HuH-7.5 (cell line): ENCODE data around the gene PALD1.

Source experiments
- DNase-seq: peaks from one replicate; pipeline ENCODE4 v3.0.0; 2011; ENCODE audit warnings: low spot score

PALD1 gene

DNA sequence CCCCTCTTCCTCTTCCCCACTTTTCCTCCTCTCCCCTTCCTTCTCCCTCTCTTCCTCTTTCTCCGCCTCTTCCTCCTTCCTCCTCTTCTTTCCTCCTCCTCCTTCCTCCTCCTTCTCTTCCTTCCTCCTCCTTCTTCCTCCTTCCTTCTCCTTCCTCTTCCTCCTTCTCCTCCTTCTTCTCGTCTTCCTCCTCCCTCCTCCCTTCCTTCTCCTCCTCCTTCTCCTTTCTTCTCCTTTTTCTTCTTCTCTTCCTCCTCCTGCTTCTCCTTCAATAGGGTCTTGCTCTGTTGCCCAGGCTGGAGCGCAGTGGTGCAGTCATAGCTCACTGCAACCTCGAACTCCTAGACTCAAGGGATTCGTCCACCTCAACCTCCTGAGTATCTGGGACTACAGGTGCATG is 56.9 kb downstream of the PALD1 start:
- no peak for DNase-seq

DNA sequence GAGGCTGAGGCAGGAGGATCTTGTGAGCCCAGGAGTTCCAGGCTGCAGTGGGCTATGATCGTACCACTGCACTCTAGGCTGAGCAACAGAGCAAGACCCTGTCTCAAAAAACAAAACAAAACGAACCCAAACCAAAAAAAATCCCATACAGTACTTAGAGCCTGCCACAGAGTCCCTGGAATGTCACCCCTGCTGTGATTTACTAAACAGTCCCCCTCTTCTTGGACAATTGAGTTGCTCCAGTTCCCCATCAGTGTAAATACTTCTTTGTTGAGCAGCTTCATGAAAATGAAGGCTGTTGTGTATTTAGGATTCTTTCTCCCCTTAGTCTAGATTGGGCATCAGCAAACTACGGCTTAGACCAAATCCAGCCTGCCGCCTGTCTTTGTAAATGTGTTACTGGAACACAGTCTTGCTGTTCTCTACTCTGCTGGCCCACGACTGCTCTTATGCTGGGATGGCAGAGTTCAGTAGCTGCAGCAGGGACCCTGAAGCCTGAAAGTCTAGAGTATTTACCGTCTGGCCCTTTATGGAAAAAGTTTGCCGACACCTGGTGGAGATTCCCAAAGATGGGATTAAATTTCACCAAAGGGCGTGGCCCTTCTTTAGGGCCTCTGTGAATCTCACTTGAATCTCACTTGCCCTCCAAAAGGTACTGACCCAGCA is 57.8 kb downstream of the PALD1 start:
- no peak for DNase-seq

DNA sequence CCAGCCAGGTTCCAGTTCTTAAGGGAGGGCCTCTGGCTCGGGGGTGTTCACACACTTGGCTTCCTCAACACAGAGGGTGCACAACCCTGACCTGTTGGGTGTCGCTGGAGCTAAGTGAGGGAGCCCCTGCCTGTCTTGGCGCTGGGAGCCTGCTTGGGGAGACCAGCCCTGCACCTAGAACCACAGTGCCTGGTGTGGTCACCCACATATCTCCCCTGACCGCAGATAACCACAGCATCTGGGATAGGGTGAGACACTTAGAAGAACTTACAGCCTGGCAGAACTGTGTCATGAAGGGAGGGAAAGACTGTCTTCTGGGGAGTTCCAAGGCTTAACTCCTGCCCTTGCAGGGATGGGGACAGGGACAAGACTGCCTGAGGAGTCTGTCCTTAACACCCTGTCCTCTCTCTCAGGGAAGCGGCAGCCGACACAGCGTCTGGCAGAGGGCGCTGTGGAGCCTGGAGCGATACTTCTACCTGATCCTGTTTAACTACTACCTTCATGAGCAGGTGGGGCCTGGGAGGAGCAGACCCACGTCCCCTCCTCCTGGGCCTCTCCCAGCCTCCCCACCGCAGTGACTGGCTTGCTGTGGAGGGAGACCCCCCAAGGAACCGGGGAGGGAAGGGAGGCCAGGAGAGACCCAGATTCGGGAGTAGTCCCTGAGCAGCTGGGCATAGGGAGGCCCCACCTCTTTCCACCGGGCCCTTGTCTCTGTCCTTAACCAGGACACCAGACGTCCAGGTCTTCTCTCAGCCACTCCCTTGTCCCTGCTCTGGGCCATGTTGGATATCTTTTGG is 59.0 kb downstream of the PALD1 start:
- peak; percentile 54 for DNase-seq

DNA sequence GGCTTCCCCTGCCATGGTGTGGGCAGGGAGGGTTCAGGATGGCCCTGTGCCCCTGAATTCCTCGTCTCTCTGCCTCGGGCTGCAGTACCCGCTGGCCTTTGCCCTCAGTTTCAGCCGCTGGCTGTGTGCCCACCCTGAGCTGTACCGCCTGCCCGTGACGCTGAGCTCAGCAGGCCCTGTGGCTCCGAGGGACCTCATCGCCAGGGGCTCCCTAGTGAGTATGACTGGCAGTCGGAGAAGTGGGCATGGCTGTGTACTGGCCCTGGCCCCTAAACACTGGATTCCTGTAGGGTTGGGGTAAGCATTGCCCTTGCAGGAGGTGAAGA is 59.6 kb downstream of the PALD1 start:
- no peak for DNase-seq

DNA sequence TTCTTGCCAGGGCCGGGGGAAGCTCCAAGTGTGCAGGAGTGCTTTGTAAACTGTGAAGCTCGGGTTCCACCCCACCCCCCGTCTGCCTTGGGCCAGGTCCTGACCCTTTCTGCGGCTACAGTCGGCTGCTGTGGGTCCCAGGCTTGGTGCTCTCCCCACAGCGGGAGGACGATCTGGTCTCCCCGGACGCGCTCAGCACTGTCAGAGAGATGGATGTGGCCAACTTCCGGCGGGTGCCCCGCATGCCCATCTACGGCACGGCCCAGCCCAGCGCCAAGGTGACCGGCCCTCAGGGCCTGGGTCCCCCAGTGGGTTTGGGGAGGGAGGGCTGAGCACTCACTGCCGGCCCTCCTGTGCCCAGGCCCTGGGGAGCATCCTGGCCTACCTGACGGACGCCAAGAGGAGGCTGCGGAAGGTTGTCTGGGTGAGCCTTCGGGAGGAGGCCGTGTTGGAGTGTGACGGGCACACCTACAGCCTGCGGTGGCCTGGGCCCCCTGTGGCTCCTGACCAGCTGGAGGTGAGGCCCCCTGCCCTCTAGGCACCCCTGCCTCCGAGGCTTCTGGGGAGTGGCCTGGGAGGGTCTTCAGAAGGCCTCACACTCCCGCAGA is 60.3 kb downstream of the PALD1 start:
- DNase-seq = no peak

DNA sequence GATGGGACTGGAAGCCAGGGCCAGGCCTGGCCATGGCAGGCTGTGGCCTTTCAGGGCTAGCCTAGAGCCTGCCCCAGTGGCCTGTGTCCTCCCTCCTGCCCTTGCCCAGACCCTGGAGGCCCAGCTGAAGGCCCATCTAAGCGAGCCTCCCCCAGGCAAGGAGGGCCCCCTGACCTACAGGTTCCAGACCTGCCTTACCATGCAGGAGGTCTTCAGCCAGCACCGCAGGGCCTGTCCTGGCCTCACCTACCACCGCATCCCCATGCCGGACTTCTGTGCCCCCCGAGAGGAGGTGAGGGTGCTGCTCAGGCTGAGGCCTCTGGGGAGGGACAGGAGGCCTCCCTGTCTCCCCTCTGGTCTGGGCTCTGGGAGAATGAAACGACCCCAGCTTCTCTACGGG is 60.9 kb downstream of the PALD1 start:
- no peak for DNase-seq

DNA sequence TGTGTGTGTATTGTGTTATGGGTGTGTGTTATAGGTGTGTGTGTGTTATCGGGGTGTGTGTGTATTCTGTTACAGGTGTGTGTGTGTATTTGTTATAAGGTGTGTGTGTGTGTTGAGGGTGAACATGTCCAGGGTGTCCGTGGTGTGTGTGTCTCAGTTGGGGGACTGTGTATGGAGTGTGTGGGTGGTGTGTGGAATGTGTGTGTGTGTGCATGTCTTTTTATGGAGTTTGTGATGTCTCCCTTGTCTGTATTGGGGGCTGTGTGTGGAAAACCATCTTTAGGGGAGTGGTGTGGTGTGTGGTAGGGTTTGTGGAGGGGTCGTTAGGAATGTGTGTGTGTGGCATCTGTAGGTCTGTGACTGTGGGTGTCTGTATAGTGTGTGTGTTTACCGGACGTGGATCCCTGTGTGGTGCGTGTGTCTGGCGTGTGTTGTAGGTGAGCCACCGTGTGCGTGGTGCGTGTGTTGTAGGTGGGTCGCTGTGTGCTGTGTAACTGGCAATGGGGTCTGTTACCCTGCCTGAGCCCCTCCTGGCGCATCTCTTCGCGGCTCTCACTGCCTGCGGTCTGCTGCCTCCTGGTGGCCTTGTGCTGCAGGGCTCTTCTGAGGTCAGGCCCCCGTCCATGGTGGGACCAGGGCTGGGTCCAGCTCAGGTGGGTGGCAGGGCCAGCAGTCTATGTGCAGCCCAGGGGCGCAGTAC is 61.7 kb downstream of the PALD1 start:
- DNase-seq = peak; percentile 59

DNA sequence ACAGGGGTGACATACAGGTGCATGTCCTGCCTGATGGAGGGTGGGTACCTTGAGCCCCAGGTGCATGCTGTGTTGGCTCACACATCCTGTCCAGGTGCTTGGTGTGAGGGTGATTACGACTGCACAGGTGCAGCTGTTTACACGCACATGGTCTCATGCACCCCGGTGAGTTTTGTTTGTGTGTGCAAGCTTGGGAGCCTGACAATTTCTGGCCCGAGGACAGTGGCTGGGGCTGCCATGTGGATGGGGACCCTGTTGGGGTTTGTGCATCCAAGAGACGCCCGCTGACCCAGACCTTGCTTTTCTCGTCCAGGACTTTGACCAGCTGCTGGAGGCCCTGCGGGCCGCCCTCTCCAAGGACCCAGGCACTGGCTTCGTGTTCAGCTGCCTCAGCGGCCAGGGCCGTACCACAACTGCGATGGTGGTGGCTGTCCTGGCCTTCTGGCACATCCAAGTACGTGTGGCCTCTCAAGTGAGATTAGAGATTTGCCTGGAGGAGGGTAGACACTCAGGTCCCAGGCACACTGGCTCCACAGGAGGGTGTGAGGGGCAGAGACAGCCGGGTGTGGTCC is 62.3 kb downstream of the PALD1 start:
- no peak for DNase-seq

DNA sequence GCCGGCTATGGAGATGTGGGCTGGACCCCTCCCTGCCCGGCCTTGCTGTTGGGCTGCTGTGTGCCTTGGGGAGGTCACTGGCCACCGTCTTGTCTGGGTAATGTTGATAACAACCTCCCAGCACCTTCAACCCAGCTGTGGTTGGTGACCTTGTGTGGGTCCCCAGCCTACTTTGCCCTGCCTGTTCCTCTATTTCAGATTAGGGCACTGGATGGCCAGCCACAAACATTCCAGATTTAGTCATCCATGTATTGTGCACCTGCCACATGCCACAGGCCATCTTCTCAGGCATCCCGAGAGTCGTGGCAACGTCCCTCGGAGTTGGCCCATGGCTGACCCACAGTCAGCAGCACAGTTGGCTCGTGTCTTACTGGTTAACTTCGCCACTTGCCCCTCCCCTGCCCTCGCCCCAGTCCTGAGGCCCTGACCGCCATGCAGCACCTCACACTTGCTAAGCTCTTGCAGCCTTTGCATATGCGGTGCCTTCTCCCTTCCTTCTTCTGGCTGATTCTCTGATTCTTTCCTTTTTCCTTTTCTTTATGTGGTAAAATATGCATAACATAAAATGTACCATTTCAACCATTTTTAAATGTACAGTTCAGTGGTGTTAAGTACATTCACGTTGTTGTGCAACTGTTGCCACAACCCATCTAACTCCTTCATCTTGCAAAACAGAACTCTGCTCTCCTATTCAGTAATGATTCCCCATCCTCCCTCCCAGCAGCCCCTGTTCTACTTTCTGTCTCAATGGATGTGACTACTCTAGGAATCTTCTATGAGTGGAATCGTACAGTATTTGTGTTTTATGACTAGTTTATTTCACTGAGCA is 63.4 kb downstream of the PALD1 start:
- DNase-seq = no peak

DNA sequence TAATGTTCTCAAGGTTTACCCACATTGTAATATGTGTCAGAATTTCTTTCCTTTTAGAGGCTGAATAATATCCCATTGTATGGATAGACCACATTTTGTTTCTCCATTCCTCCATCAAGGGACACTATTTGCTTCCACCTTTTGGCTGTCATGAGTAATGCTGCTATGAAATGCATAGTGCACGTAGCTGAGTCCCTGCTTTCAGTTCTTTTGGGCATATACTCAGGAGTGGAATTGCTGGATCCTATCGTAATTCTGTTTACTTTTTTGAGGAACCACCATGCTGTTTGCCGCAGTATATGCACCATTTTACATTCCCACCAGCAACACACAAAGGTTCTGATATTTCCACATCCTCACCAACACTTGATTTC is 64.0 kb downstream of the PALD1 start:
- no peak for DNase-seq

DNA sequence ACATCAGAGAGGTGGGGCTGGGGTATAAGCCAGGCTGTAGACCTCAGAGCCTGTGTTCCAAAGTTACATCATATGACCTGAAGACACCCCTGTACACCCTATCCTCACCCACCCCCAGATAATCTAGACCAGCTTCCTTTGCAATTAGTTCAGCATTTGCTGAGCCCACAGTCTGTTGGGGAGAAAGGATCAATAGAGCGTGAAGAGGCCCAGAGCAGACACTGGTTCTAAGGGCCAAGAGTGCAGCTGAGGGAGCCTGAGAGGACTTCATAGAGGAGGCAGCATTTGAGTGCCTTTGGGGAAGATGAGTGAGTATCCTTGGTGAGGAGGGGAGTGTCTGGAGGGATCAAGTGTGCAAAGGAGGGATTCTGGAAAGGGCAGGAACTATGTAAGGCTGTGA is 65.3 kb downstream of the PALD1 start:
- no peak for DNase-seq

DNA sequence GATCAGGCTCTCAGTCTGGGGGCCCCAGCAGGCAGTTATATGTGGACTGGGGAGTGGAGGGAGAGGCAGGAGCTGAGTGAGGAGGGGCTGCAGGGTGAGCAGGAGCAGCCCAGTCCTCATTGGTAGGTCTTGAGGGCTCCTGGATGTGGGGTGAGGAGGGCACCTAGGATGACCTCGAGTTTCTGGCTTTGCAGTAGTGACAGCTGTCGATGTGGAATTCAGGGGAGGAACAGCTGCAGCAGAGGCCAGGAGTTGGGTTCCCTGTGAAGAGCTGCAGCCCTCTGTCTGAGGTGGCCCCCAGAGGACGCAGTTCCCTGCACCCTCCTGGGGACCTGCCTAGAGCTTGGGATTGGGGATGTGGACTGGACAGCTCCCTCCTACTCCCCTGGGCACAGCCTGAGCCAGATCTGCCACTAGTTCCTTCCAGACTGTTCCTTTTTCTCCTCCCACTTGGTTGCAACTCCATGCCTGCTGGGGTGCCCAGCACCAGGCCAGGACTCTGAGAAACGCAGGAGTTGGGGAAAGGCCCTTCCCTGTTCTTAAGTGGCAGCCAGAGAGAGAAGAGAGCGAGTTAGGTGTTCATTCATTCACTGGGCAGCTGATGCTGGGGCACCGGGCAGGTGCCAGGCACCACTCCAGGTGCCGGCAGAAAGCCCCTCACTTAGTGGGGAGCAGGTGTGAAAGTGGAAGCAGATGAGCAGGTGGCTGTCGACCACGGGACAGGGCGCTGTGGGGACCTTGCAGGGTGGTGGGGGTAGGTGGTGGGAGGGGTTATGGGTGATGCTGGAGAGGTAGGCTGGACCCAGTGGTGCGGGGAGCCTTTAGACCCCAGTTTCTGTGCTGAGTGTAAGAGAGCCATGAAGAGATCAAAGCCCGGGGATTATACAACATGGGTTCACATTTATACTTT is 66.1 kb downstream of the PALD1 start:
- DNase-seq = no peak

DNA sequence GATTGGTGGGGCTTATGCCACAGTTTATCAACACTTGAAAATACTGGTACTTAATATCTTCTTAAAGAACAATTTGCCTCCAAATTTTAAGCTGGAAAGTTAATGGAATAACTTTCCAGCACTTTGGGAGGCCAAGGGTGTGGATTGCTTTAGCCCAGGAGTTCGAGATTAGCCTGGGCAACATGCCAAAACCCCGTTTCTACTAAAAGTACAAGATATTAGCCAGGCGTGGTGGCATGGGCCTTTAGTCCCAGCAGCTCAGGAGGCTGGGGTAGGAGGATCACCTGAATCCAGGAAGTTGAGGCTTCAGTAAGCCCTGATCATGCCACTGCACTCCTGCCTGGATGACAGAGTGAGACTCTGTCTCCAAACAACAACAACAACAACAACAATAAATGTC is 68.0 kb downstream of the PALD1 start:
- no peak for DNase-seq

DNA sequence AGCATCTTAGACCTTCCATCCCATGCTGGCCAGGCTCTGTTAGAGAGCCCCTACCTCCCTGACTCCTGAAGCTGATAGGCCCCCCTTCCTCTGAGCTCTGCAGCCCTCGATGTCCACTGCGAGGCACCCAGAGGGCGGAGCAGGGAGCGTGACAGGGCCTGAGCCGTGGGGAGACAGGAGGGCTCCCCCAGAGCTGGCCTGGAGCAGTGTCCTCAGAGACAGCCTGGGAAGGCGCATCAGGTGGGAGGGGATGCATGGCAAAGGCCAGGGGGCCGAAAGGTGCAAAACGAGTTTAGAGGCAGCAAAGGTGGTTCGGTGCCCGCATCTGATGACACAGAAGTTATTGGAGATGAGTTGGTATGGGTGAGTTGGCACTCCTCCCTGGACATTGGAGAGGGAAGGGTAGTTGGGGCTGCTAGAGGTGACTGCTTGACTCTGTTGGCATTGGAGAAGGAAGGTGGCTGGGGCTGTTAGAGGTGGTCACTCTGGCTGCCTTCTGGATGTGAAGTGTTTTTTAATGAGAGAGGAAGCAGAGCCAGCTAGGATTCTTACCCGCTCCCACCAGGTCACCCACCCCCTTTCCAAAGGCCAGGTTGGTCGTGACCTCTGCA is 70.9 kb downstream of the PALD1 start:
- no peak for DNase-seq

DNA sequence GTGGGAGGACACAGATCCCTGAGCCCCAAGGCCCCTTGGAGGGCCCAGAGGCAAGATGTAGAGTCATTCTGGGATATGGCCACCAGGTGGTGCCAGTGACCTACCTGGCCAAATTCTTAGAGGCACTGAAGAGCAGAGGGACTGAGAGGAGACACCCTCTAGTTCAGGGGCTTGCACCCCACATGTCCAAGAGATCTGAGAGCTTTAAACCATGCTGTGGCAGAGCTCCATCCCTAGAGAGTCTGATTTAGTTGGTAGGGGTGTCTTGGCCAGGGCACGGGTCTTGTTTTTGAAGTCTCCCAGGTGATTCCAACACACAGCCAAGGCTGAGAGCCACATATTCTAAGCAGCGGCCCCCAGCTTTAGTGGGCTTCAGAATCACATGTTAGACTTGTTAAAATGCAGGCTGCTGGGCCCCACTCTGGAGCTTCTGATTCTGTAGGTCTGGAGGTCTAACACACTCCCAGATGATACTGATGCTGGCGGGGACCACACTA is 71.4 kb downstream of the PALD1 start:
- peak; percentile 60 for DNase-seq

DNA sequence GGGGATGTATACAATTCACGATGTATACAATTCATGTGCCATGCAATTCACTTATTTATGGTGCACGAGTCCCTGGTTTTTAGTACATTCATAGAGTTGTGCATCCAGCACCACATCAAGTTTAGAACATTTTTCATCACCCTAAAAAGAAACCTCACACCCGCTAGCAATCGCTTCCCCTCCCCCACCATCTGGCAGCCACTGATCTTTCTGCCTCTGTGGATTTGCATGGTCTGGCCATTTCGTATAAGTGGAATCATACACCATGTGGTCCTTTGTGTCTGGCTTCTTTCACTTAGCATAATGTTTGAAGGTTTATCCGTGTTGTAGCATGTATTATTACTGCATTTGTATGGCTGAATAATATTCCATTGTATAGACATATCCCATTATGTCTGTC is 71.9 kb downstream of the PALD1 start:
- no peak for DNase-seq

DNA sequence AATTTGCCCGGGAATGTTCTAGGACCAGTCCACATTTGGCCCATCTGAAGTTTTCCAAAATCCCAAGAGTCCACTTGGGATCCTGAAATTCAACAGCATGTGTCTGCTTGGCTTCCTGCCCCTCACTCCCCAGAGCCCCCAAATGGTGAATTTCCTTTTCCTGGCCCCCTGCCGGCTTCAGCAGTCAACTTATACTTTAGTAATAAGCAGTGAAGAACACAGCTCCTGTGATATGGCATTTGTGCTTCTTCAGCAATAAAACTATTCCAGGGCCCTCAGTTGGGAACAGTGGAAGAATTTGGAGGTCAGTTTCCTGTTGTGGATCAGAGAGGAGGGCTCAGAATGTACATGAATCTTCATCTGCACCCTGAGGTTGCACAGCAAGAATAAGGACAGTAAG is 72.9 kb downstream of the PALD1 start:
- no peak for DNase-seq

DNA sequence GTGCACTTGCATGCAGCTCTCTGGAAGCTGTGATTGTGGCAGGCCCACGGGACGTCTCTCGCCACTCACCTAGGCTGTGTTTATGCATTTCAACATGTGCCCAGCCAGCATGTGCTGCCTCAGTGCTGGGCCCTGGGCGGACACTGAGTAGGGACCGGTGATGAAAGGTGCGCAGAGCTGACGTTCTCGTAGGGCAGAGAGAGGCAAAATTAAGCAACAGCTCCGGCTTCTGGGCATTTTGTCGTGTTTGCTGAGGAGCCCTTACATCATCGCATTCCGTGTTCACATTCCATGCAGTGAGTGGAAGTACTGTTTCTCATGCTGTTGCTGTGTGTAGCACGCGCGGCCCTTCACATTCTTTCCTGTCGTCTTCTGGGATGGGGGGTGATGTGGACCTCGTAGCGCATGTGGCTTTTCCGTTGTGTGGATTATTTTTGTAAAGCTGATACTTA is 73.4 kb downstream of the PALD1 start:
- peak; percentile 58 for DNase-seq

DNA sequence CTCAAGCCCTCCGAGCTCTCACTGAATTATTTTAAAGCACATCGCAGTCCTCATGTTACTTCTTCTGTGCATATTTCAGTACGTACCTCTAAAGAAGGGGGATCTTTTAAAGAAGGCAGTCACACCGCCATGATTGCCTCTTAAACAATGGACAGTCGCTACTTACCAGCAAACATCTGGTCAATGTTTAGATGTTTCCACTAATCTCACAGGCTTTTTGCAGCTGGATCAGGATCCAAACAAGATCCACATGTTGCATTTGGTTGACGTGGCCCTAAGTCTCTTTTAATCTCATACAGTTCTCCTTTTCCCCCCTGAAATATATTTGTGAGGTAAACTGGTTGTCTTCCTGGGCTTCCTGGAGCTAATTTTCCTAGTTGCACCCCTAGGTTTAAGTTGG is 74.0 kb downstream of the PALD1 start:
- no peak for DNase-seq

DNA sequence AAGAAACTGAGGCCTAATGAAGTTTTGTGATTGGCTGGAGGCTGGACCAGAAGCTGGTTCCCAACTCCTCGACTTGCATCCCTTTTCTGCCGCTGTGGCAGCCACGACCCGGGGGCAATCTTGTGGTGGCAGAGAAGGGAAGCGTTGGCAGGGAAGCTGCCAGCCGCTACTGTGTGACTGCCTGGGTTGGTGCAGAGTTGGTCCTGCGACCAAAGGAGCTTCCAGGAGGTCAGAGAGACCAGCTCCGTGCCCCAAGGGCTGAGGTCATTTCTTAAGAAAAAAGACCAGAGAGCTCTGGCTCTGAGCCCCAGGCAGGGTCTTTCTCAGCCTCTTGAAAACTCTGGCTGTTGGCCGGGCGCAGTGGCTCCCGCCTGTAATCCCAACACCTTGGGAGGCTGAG is 76.8 kb downstream of the PALD1 start:
- DNase-seq = no peak
